Fibroblast of lung (primary cell): Measurements from ENCODE around the gene SELENOO. TPM values are rescaled to one million over a fixed set of nuclear protein-coding genes. Genes with fewer than 3 reads are reported as not detected.

Source experiments
- DNase-seq, 2 donors: peaks; one replicate each; pipeline versions ENCODE4 v3.0.0 to v3.0.0-alpha.2; 2010; ENCODE audit warnings: low read depth in 2 of 2
- H2AFZ ChIP-seq: 2 replicates; pipeline ENCODE4 v1.5.1; 2012; ENCODE audit warnings: low read length, control low read depth, inconsistent platforms
- H3K27ac ChIP-seq: 2 replicates; pipeline ENCODE4 v1.5.1; 2011; ENCODE audit warnings: low read length, control low read depth; ENCODE audit not compliant: insufficient read depth
- H3K27me3 ChIP-seq: 2 replicates; pipeline ENCODE4 v1.5.1; 2011; ENCODE audit warnings: mild to moderate bottlenecking, low read length; ENCODE audit not compliant: control insufficient read depth, insufficient read depth
- H3K36me3 ChIP-seq: 2 replicates; pipeline ENCODE4 v1.5.1; 2011; ENCODE audit warnings: low read length; ENCODE audit not compliant: control insufficient read depth, insufficient read depth
- H3K4me1 ChIP-seq: 2 replicates; pipeline ENCODE4 v1.5.1; 2011; ENCODE audit warnings: low read length; ENCODE audit not compliant: control insufficient read depth, insufficient read depth; ENCODE audit errors: extremely low read depth
- H3K4me2 ChIP-seq: 2 replicates; pipeline ENCODE4 v1.5.1; 2011; ENCODE audit warnings: low read length, control low read depth; ENCODE audit not compliant: insufficient read depth; ENCODE audit errors: extremely low read depth
- H3K4me3 ChIP-seq, 4 experiments: fragments of 200-600 bp in 1 of 4; sonication (generic) in 1 of 4; replicated peaks in 1 of 4; 2 replicates each; pipeline ENCODE4 v1.5.1; 2011 to 2016; ENCODE audit warnings: low read length in 4 of 4, low read depth in 3 of 4, mild to moderate bottlenecking in 3 of 4, control low read depth in 2 of 4, inconsistent platforms in 1 of 4, mixed read lengths in 1 of 4; ENCODE audit not compliant: insufficient read depth in 1 of 4; ENCODE audit errors: control extremely low read depth in 1 of 4
- H3K79me2 ChIP-seq: 2 replicates; pipeline ENCODE4 v1.5.1; 2012; ENCODE audit warnings: mild to moderate bottlenecking, low read length, inconsistent platforms; ENCODE audit not compliant: control insufficient read depth, insufficient read depth
- H3K9ac ChIP-seq: 2 replicates; pipeline ENCODE4 v1.5.1; 2011; ENCODE audit warnings: mild to moderate bottlenecking, low read length, control low read depth; ENCODE audit not compliant: insufficient read depth
- H3K9me3 ChIP-seq: 2 replicates; pipeline ENCODE4 v1.5.1; 2012; ENCODE audit warnings: low read depth, low read length; ENCODE audit not compliant: control insufficient read depth, insufficient read depth
- H4K20me1 ChIP-seq: 2 replicates; pipeline ENCODE4 v1.5.1; 2011; ENCODE audit warnings: low read length; ENCODE audit not compliant: control insufficient read depth, insufficient read depth; ENCODE audit errors: extremely low read depth
- CTCF ChIP-seq, 2 donors: IDR thresholded peaks in 1 of 2; conservative IDR thresholded peaks in 1 of 2; 1 replicate in 1 of 2; 2 replicates in 1 of 2; pipeline ENCODE4 v1.5.1; 2011 to 2012; ENCODE audit warnings: low read length in 2 of 2, control low read depth in 1 of 2, inconsistent platforms in 1 of 2, low read depth in 1 of 2, mild to moderate bottlenecking in 1 of 2
- EZH2 ChIP-seq: IDR thresholded peaks from 2 replicates; pipeline ENCODE4 v1.5.1; 2012; ENCODE audit warnings: low read length, control low read depth, mild to moderate bottlenecking; ENCODE audit errors: missing control alignments
- polyA plus RNA-seq, 2 donors: library from polyadenylated mRNA; depleted of rRNA in 1 of 2; stranded (reverse) in 1 of 2; unstranded in 1 of 2; fragments of >200 nt; gene quantifications; 2 replicates each; pipeline ENCODE4 v1.2.1, GENCODE V29; 2011 to 2012; ENCODE audit warnings: missing spikeins in 1 of 2
- total RNA-seq: library from RNA; depleted of rRNA; stranded (reverse); fragments of >200 nt; gene quantifications from 2 replicates; pipeline ENCODE4 v1.2.1, GENCODE V29; 2014

SELENOO gene
- total and polyA plus RNA-seq, 2 donors (not counting 1 experiment from before 2014, with no cell fraction given), result 8.3 to 20.1 TPM

GRCh38 chr22:50160947-50161346, 39.9 kb upstream of the SELENOO start:
- no peaks in the 10 kb centered on the region for H3K4me1 ChIP-seq
- no peaks in the 10 kb centered on the region for H4K20me1 ChIP-seq
- H2AFZ ChIP-seq, result no peak overlapping the region
- no peak overlapping the region for H3K4me3 ChIP-seq
- TF ChIP-seq EZH2, result no peak
- no peak for TF ChIP-seq CTCF (conservative IDR thresholded peaks at IDR 0.05 in 1 of 2, IDR thresholded peaks at IDR 0.05 in 1 of 2; ENCODE audit: low read depth in 1 of 2, low read length in 2 of 2)
- no peak overlapping the region for H3K27ac ChIP-seq
- H3K9me3 ChIP-seq, result no peaks in the 10 kb centered on the region
- no peaks in the 10 kb centered on the region for H3K36me3 ChIP-seq
- no peak overlapping the region for H3K9ac ChIP-seq
- no peak for DNase-seq
- no peak overlapping the region for H3K4me2 ChIP-seq
- no peaks in the 10 kb centered on the region for H3K79me2 ChIP-seq
- no peaks in the 10 kb centered on the region for H3K27me3 ChIP-seq

GRCh38 chr22:50161508-50162390, 39.1 kb upstream of the SELENOO start:
- no peaks in the 10 kb centered on the region for H3K36me3 ChIP-seq
- H3K27me3 ChIP-seq, result no peaks in the 10 kb centered on the region
- no peaks in the 10 kb centered on the region for H3K9me3 ChIP-seq
- H2AFZ ChIP-seq, result no peak overlapping the region
- TF ChIP-seq CTCF (conservative IDR thresholded peaks at IDR 0.05 in 1 of 2, IDR thresholded peaks at IDR 0.05 in 1 of 2; ENCODE audit: low read depth in 1 of 2, low read length in 2 of 2), result no peak
- no peak for TF ChIP-seq EZH2
- H3K4me2 ChIP-seq, result no peak overlapping the region
- H3K4me3 ChIP-seq, result no peak overlapping the region
- no peak overlapping the region for H3K27ac ChIP-seq
- no peaks in the 10 kb centered on the region for H4K20me1 ChIP-seq
- H3K4me1 ChIP-seq, result no peaks in the 10 kb centered on the region
- no peak for DNase-seq
- no peaks in the 10 kb centered on the region for H3K79me2 ChIP-seq
- no peak overlapping the region for H3K9ac ChIP-seq

- H3K27ac ChIP-seq, result no peak overlapping the region
- H3K9ac ChIP-seq, result no peak overlapping the region
- no peaks in the 10 kb centered on the region for H3K4me1 ChIP-seq
- no peaks in the 10 kb centered on the region for H3K27me3 ChIP-seq
- no peaks in the 10 kb centered on the region for H3K9me3 ChIP-seq
- no peak overlapping the region for H2AFZ ChIP-seq
- no peaks in the 10 kb centered on the region for H3K36me3 ChIP-seq
- TF ChIP-seq CTCF (conservative IDR thresholded peaks at IDR 0.05 in 1 of 2, IDR thresholded peaks at IDR 0.05 in 1 of 2; ENCODE audit: low read depth in 1 of 2, low read length in 2 of 2), result no peak
- no peak for TF ChIP-seq EZH2
- H3K4me3 ChIP-seq, result no peak overlapping the region
- no peaks in the 10 kb centered on the region for H3K79me2 ChIP-seq
- no peak for DNase-seq
- no peaks in the 10 kb centered on the region for H4K20me1 ChIP-seq
- H3K4me2 ChIP-seq, result no peak overlapping the region
Observed at GRCh38 chr22:50162391-50162956, 38.3 kb upstream of the SELENOO start.
